Subcutaneous adipose tissue (tissue), 4 donors: ENCODE measurements around the gene RTKN2. TPM values are rescaled to one million over a fixed set of nuclear protein-coding genes. Genes with fewer than 3 reads are reported as not detected.

ENCODE experiments used
- CTCF ChIP-seq: fragments of 450-650 bp; IDR thresholded peaks from one replicate; pipeline ENCODE4 v1.5.1; 2016; ENCODE audit warnings: low read depth, mild to moderate bottlenecking, control low read depth, antibody characterized with exemption, moderate library complexity
- total RNA-seq, 4 donors: library from RNA; depleted of rRNA; stranded (reverse); fragments of >200 nt; gene quantifications; one replicate each; pipeline ENCODE4 v1.1.0, GENCODE V29; 2016

The RTKN2 gene
- total RNA-seq, 4 donors from 2014 or later: 0.44 to 1.5 (median 0.71) TPM

DNA sequence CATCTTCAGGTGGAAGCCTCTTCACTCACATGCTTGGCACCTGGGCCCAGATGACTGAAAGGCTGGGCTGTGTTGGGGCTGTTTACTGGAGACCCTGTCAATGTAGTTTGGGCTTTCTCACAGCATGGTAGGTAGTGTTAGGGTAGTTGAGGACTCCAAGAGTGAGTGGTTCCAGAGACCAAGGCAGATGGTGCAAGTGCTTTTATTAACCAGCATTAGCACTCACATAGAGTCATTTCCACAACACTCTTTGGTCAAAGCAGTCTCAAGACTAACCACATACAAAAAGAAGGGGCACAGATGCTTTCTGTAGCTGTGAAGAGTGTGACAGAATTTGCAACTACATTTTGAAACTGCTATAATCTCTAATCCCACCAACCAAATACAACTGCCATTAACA lies 135.0 kb downstream of the RTKN2 start:
- no peak for TF ChIP-seq CTCF

Other genes with a start within 250 kb of the RTKN2 start
- under 1 TPM in 2 of 4 donors, not detected in 2; 0.17 to 0.49 TPM for gene ZNF365, start 105.5 kb upstream of the RTKN2 start, total RNA-seq